ENCODE results near the gene ABCC10.

The ABCC10 gene

DNA sequence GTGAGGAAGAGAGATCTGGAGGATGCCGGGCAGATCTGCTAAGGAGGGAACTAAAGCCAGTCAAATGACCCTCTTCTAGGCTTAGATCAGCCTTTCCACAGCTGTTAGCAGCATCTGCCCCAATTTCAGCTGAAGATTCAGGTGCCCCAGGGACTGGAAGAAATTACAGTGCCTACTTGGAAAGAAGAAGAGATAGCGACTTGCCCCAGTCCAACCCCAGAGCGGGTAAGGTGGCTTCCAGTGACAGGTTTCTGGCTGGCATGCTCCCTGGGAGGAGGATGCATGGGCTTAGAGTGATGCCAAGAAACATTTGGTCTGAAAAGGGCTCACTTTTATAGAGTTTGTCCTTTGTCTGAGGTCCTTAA is 50.6 kb downstream of the ABCC10 start:
- H3K4me1 ChIP-seq = peaks cover 28 to 50% (median 37%) of the 10 kb centered on the region in 10 experiments
- H4K20me1 ChIP-seq = peaks cover 0 to 30% (median 12%) of the 10 kb centered on the region in 11 experiments; a peak in 15 of 22 replicates
- H3K9ac ChIP-seq = peak overlapping the region; percentile 80 to 93 (median 86)
- peak overlapping the region; percentile 61 to 80 (median 71) for H3K4me3 ChIP-seq
- peaks cover 0 to 21% (median 7%) of the 10 kb centered on the region in 11 experiments; a peak in 10 of 22 replicates for H3K36me3 ChIP-seq
- TF ChIP-seq Cebpa-rat (IDR thresholded peaks at IDR 0.05) = no peak
- H3K4me2 ChIP-seq = peak overlapping the region; percentile 88 to 98 (median 95)
- H3K27me3 ChIP-seq = no peaks in the 10 kb centered on the region
- H3K9me3 ChIP-seq (replicated peaks in 1 of 11) = no peaks in the 10 kb centered on the region
- peak overlapping the region; percentile 68 to 87 (median 80) for H3K27ac ChIP-seq

GRCh38 chr6:43481075-43481474 is 53.7 kb downstream of the ABCC10 start:
- Histone ChIP-seq H3K36me3 (peaks cover 7 to 43% (median 18%) of the 10 kb centered on the region in 11 experiments; a peak in 20 of 22 replicates), H4K20me1 (peaks cover 0 to 59% (median 31%) of the 10 kb centered on the region in 11 experiments; a peak in 17 of 22 replicates), H3K9me3 (replicated peaks in 1 of 11) (no peaks in the 10 kb centered on the region), H3K4me1 (peaks cover 28 to 50% (median 37%) of the 10 kb centered on the region in 10 experiments), H3K9ac (peak overlapping the region in 1 of 11 experiments; percentile 35; a peak in 1 of 22 replicates), H3K4me2 (peak overlapping the region in 2 of 11 experiments; percentile 93 to 97; a peak in 3 of 22 replicates), H3K4me3 (no peak overlapping the region), H3K27me3 (no peaks in the 10 kb centered on the region), H3K27ac (no peak overlapping the region)
- no peak for TF ChIP-seq Cebpa-rat (IDR thresholded peaks at IDR 0.05)

- H3K27ac ChIP-seq = no peak overlapping the region
- no peaks in the 10 kb centered on the region for H3K27me3 ChIP-seq
- no peaks in the 10 kb centered on the region for H3K9me3 ChIP-seq (replicated peaks in 1 of 11)
- H3K9ac ChIP-seq = peak overlapping the region in 1 of 11 experiments; percentile 33; a peak in 2 of 22 replicates
- no peak overlapping the region for H3K4me3 ChIP-seq
- peaks cover 7 to 47% (median 24%) of the 10 kb centered on the region in 11 experiments; a peak in 20 of 22 replicates for H3K36me3 ChIP-seq
- peaks cover 0 to 66% (median 37%) of the 10 kb centered on the region in 11 experiments; a peak in 17 of 22 replicates for H4K20me1 ChIP-seq
- TF ChIP-seq Cebpa-rat (IDR thresholded peaks at IDR 0.05) = no peak
- H3K4me1 ChIP-seq = peaks cover 28 to 47% (median 34%) of the 10 kb centered on the region in 10 experiments
- H3K4me2 ChIP-seq = peak overlapping the region in 2 of 11 experiments; percentile 32 to 47; a peak in 2 of 22 replicates
Observed at GRCh38 chr6:43481591-43482236, 54.4 kb downstream of the ABCC10 start.

- no peaks in the 10 kb centered on the region for H3K27me3 ChIP-seq
- peak overlapping the region in 7 of 11 experiments; percentile 37 to 89 (median 80); a peak in 18 of 22 replicates for H3K4me2 ChIP-seq
- no peaks in the 10 kb centered on the region for H3K9me3 ChIP-seq (replicated peaks in 1 of 11)
- H3K4me3 ChIP-seq = peak overlapping the region in 2 of 10 experiments; percentile 12 to 29; a peak in 2 of 20 replicates
- H3K27ac ChIP-seq = peak overlapping the region in 8 of 11 experiments; percentile 9 to 66 (median 46); a peak in 14 of 22 replicates
- peaks cover 0 to 51% (median 29%) of the 10 kb centered on the region in 11 experiments; a peak in 21 of 22 replicates for H3K36me3 ChIP-seq
- H3K4me1 ChIP-seq = peaks cover 0 to 30% (median 2%) of the 10 kb centered on the region in 10 experiments; a peak in 13 of 20 replicates
- peak overlapping the region in 9 of 11 experiments; percentile 11 to 65 (median 37); a peak in 11 of 22 replicates for H3K9ac ChIP-seq
- TF ChIP-seq Cebpa-rat (IDR thresholded peaks at IDR 0.05) = no peak
- peaks cover 22 to 59% (median 43%) of the 10 kb centered on the region in 11 experiments; a peak in 21 of 22 replicates for H4K20me1 ChIP-seq
Observed at GRCh38 chr6:43488667-43489276, 61.4 kb downstream of the ABCC10 start.

- Histone ChIP-seq H3K4me2 (peak overlapping the region in 7 of 11 experiments; percentile 37 to 89 (median 80); a peak in 18 of 22 replicates), H3K9ac (peak overlapping the region in 8 of 11 experiments; percentile 11 to 65 (median 39); a peak in 12 of 22 replicates), H3K4me1 (peaks cover 0 to 37% (median 5%) of the 10 kb centered on the region in 10 experiments; a peak in 16 of 20 replicates), H3K36me3 (peaks cover 0 to 55% (median 30%) of the 10 kb centered on the region in 11 experiments; a peak in 21 of 22 replicates), H3K4me3 (peak overlapping the region in 2 of 10 experiments; percentile 26 to 29; a peak in 3 of 20 replicates), H3K27me3 (no peaks in the 10 kb centered on the region), H3K9me3 (replicated peaks in 1 of 11) (no peaks in the 10 kb centered on the region), H3K27ac (peak overlapping the region in 8 of 11 experiments; percentile 9 to 66 (median 46); a peak in 14 of 22 replicates), H4K20me1 (peaks cover 29 to 59% (median 41%) of the 10 kb centered on the region in 11 experiments; a peak in 21 of 22 replicates)
- TF ChIP-seq Cebpa-rat (IDR thresholded peaks at IDR 0.05) = no peak
Observed at GRCh38 chr6:43489277-43490072, 62.1 kb downstream of the ABCC10 start.

- Histone ChIP-seq H4K20me1 (peaks cover 20 to 59% (median 42%) of the 10 kb centered on the region in 11 experiments), H3K27ac (peak overlapping the region in 1 of 11 experiments; percentile 66; a peak in 1 of 22 replicates), H3K9ac (peak overlapping the region in 4 of 11 experiments; percentile 41 to 65 (median 60); a peak in 4 of 22 replicates)
Observed at GRCh38 chr6:43490523-43490939, 63.2 kb downstream of the ABCC10 start.

GRCh38 chr6:43491750-43492661 is 64.7 kb downstream of the ABCC10 start:
- no peaks in the 10 kb centered on the region for H3K27me3 ChIP-seq
- no peak overlapping the region for H3K4me3 ChIP-seq
- peaks cover 19 to 56% (median 28%) of the 10 kb centered on the region in 10 experiments for H3K4me1 ChIP-seq
- peaks cover 0 to 32% (median 19%) of the 10 kb centered on the region in 11 experiments; a peak in 20 of 22 replicates for H3K36me3 ChIP-seq
- TF ChIP-seq Cebpa-rat (IDR thresholded peaks at IDR 0.05) = no peak
- H3K9ac ChIP-seq = peak overlapping the region in 1 of 11 experiments; percentile 2; a peak in 1 of 22 replicates
- peaks cover 6 to 57% (median 52%) of the 10 kb centered on the region in 11 experiments for H4K20me1 ChIP-seq
- H3K4me2 ChIP-seq = no peak overlapping the region
- no peak overlapping the region for H3K27ac ChIP-seq
- H3K9me3 ChIP-seq (replicated peaks in 1 of 11) = no peaks in the 10 kb centered on the region

More at GRCh38 chr6:43490523-43490939, 63.2 kb downstream of the ABCC10 start:
- Histone ChIP-seq H3K4me2 (peak overlapping the region in 5 of 11 experiments; percentile 71 to 89 (median 81); a peak in 10 of 22 replicates), H3K4me1 (peaks cover 9 to 48% (median 16%) of the 10 kb centered on the region in 10 experiments), H3K9me3 (replicated peaks in 1 of 11) (no peaks in the 10 kb centered on the region), H3K27me3 (no peaks in the 10 kb centered on the region), H3K36me3 (peaks cover 0 to 45% (median 27%) of the 10 kb centered on the region in 11 experiments; a peak in 21 of 22 replicates), H3K4me3 (no peak overlapping the region)
- TF ChIP-seq Cebpa-rat (IDR thresholded peaks at IDR 0.05) = no peak
